ENCODE data around the gene SLC3A2. TPM values are rescaled to one million over a fixed set of nuclear protein-coding genes. Genes with fewer than 3 reads are reported as not detected.

Gene SLC3A2
- total RNA-seq, 1 donor from 2014 or later, result 147 TPM

DNA sequence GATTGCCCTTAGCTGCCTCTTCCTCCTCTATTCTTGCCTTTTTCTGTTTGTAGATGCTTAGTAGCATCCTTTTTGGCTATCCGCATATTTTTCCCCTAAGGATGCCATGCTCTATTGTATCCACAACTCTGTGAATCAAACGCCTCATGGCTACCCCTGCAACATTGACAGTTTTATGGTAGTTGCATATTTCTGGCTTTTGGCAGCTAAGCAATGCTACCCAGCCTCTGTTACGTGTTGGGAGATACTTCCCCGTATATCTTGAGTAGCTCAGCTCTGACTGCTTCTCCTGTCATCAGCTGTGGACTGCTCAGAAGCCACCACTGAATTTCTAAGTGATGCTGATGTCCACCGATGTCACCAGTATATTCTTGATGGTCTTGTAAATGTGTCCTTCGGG, 15.1 kb upstream of the SLC3A2 start:
- peaks cover 5% of the 10 kb centered on the region for H3K4me1 Mint-ChIP-seq (ENCODE audit: unreplicated experiment)
- TF ChIP-seq, protein P1, sequence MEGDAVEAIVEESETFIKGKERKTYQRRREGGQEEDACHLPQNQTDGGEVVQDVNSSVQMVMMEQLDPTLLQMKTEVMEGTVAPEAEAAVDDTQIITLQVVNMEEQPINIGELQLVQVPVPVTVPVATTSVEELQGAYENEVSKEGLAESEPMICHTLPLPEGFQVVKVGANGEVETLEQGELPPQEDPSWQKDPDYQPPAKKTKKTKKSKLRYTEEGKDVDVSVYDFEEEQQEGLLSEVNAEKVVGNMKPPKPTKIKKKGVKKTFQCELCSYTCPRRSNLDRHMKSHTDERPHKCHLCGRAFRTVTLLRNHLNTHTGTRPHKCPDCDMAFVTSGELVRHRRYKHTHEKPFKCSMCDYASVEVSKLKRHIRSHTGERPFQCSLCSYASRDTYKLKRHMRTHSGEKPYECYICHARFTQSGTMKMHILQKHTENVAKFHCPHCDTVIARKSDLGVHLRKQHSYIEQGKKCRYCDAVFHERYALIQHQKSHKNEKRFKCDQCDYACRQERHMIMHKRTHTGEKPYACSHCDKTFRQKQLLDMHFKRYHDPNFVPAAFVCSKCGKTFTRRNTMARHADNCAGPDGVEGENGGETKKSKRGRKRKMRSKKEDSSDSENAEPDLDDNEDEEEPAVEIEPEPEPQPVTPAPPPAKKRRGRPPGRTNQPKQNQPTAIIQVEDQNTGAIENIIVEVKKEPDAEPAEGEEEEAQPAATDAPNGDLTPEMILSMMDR (IDR thresholded peaks at IDR 0.05; ENCODE audit: unreplicated experiment), result no peak
- peaks cover 4% of the 10 kb centered on the region for H3K36me3 Mint-ChIP-seq (ENCODE audit: low read depth, unreplicated experiment)
- H3K27me3 Mint-ChIP-seq (ENCODE audit: unreplicated experiment), result no peaks in the 10 kb centered on the region
- peak overlapping the region; percentile 29 for H3K4me3 Mint-ChIP-seq (ENCODE audit: unreplicated experiment)
- DNase-seq (ENCODE audit: low spot score), result no peak
- no peaks in the 10 kb centered on the region for H3K9me3 Mint-ChIP-seq (ENCODE audit: unreplicated experiment)
- no peak overlapping the region for H3K27ac Mint-ChIP-seq (ENCODE audit: unreplicated experiment)

DNA sequence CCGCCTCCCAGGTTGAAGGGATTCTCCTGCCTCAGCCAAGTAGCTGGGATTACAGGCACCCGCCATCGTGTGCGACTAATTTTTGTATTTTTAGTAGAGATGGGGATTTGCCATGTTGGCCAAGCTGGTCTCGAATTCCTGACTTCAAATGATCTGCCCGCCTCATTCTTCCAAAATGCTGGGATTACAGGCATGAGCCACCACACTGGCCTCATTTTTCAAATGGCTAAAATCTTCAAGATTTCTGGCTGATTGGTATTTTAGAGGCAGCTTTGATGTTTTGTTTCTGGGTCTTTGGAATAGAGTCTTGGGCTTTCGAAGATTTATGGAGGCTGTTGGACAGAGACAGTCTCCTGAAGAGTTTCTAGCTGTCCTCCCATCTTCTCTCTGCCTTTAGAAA, 5.8 kb upstream of the SLC3A2 start:
- Mint-ChIP-seq H3K4me1 (ENCODE audit: unreplicated experiment) (peaks cover 12% of the 10 kb centered on the region), H3K27ac (ENCODE audit: unreplicated experiment) (no peak overlapping the region), H3K4me3 (ENCODE audit: unreplicated experiment) (no peak overlapping the region), H3K9me3 (ENCODE audit: unreplicated experiment) (no peaks in the 10 kb centered on the region), H3K27me3 (ENCODE audit: unreplicated experiment) (peaks cover 3% of the 10 kb centered on the region), H3K36me3 (ENCODE audit: low read depth, unreplicated experiment) (no peaks in the 10 kb centered on the region)
- no peak for DNase-seq (ENCODE audit: low spot score)
- TF ChIP-seq, protein P1 (IDR thresholded peaks at IDR 0.05; ENCODE audit: unreplicated experiment), result no peak

- no peak overlapping the region for H3K27ac Mint-ChIP-seq (ENCODE audit: unreplicated experiment)
- no peak for DNase-seq (ENCODE audit: low spot score)
- peaks cover 10% of the 10 kb centered on the region for H3K27me3 Mint-ChIP-seq (ENCODE audit: unreplicated experiment)
- TF ChIP-seq, protein P1 (IDR thresholded peaks at IDR 0.05; ENCODE audit: unreplicated experiment), result no peak
- no peaks in the 10 kb centered on the region for H3K9me3 Mint-ChIP-seq (ENCODE audit: unreplicated experiment)
- H3K36me3 Mint-ChIP-seq (ENCODE audit: low read depth, unreplicated experiment), result peaks cover 9% of the 10 kb centered on the region
- peaks cover 20% of the 10 kb centered on the region for H3K4me1 Mint-ChIP-seq (ENCODE audit: unreplicated experiment)
- H3K4me3 Mint-ChIP-seq (ENCODE audit: unreplicated experiment), result no peak overlapping the region
These were observed 4.8 kb upstream of the SLC3A2 start for GRCh38 chr11:62875698-62876478.

DNA sequence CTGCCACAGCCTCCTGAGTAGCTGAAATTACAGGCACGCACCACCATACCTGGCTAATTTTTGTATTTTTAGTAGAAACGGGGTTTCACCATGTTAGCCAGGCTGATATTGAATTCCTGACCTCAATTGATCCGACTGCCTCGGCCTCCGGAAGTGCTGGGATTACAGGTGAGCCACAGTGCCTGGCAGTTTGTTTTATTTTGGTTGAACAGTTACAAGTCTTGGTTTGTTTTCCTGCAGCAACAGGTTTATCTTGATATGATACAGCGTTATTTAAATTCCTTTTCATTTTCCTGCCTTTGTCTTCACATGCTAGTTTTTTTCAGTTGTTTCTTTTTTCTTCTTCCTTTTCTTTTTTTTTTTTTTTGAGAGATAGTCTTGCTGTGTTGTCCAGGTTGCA, 4.0 kb upstream of the SLC3A2 start:
- Mint-ChIP-seq H3K27ac (ENCODE audit: unreplicated experiment) (peak overlapping the region; percentile 9), H3K36me3 (ENCODE audit: low read depth, unreplicated experiment) (peaks cover 12% of the 10 kb centered on the region), H3K27me3 (ENCODE audit: unreplicated experiment) (peaks cover 10% of the 10 kb centered on the region), H3K4me1 (ENCODE audit: unreplicated experiment) (peaks cover 21% of the 10 kb centered on the region), H3K9me3 (ENCODE audit: unreplicated experiment) (no peaks in the 10 kb centered on the region), H3K4me3 (ENCODE audit: unreplicated experiment) (peak overlapping the region; percentile 31)
- TF ChIP-seq, protein P1 (IDR thresholded peaks at IDR 0.05; ENCODE audit: unreplicated experiment), result no peak
- no peak for DNase-seq (ENCODE audit: low spot score)

DNA sequence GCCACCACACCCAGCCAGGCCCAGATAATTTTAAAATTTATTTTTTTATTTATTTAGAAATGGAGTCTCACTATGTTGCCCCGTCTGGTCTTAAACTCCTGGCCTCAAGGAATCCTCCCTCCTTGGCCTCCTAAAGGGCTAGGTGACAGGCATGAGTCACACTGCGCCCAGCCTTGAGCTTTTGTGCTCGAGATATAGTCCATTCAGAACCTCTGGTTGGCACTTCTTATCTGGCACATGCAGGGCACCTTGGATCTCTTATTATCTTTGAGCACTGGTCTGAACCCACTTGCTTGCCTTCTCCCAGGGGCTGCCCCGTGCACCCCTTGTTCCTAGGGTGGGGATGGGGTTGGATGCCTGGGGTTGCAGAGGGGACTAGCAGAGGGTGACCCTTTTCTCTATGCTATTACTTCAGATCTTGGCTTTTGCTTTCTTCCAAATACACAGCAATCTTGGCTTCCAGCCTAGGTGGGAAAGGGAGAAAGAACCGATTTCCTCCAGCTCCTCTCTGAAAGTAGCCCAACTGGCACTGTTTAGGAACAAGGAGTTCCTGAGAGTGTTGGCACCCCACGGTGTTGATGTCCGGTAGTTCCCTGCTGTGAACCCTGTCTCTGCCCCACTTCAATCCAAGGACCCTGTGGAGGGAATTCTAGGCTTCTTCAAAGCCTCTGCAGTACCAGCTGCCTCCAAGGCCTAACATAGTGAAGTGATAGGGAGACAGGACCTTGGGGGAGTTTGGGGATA, 1.3 kb upstream of the SLC3A2 start:
- Mint-ChIP-seq H3K27me3 (ENCODE audit: unreplicated experiment) (peaks cover 16% of the 10 kb centered on the region), H3K4me3 (ENCODE audit: unreplicated experiment) (peak overlapping the region; percentile 100), H3K4me1 (ENCODE audit: unreplicated experiment) (peaks cover 48% of the 10 kb centered on the region), H3K9me3 (ENCODE audit: unreplicated experiment) (no peaks in the 10 kb centered on the region), H3K27ac (ENCODE audit: unreplicated experiment) (peak overlapping the region; percentile 83), H3K36me3 (ENCODE audit: low read depth, unreplicated experiment) (peaks cover 37% of the 10 kb centered on the region)
- DNase-seq (ENCODE audit: low spot score), result no peak
- TF ChIP-seq, protein P1 (IDR thresholded peaks at IDR 0.05; ENCODE audit: unreplicated experiment), result no peak

All from endothelial cell (in vitro differentiated cells).